Measurements from ENCODE around the gene IRF9.

Gene IRF9

GRCh38 chr14:24123424-24124417 is 37.3 kb upstream of the IRF9 start:
- DNase-seq (ENCODE audit: insufficient read length, low spot score): no peak
- no peak for FAIRE-seq
- TF ChIP-seq CTCF (IDR thresholded peaks at IDR 0.05; ENCODE audit: insufficient read depth, missing control alignments): no peak

GRCh38 chr14:24126939-24127338 is 34.1 kb upstream of the IRF9 start:
- FAIRE-seq (no peak), DNase-seq (ENCODE audit: insufficient read length, low spot score) (no peak)
- TF ChIP-seq CTCF (IDR thresholded peaks at IDR 0.05; ENCODE audit: insufficient read depth, missing control alignments): no peak

- TF ChIP-seq CTCF (IDR thresholded peaks at IDR 0.05; ENCODE audit: insufficient read depth, missing control alignments): no peak
- no peak for FAIRE-seq
- no peak for DNase-seq (ENCODE audit: insufficient read length, low spot score)
Observed at GRCh38 chr14:24127673-24128072, 33.4 kb upstream of the IRF9 start.

GRCh38 chr14:24129410-24129998 is 31.6 kb upstream of the IRF9 start:
- FAIRE-seq (no peak), DNase-seq (ENCODE audit: insufficient read length, low spot score) (no peak)

GRCh38 chr14:24130380-24130716 is 30.7 kb upstream of the IRF9 start, which contains the start of gene FITM1:
FITM1 (plus strand) TSS chr14:24130659; CDS start chr14:24131564, 905 bp downstream.
- DNase-seq (ENCODE audit: insufficient read length, low spot score) (no peak), FAIRE-seq (no peak)
- TF ChIP-seq CTCF (IDR thresholded peaks at IDR 0.05; ENCODE audit: insufficient read depth, missing control alignments): no peak

More at GRCh38 chr14:24129410-24129998, 31.6 kb upstream of the IRF9 start:
- no peak for TF ChIP-seq CTCF (IDR thresholded peaks at IDR 0.05; ENCODE audit: insufficient read depth, missing control alignments)

- FAIRE-seq (no peak), DNase-seq (ENCODE audit: insufficient read length, low spot score) (no peak)
- TF ChIP-seq CTCF (IDR thresholded peaks at IDR 0.05; ENCODE audit: insufficient read depth, missing control alignments): no peak
Observed at GRCh38 chr14:24130717-24131548, 30.1 kb upstream of the IRF9 start.
